ENCODE results near the gene GKAP1.

GKAP1 gene

DNA sequence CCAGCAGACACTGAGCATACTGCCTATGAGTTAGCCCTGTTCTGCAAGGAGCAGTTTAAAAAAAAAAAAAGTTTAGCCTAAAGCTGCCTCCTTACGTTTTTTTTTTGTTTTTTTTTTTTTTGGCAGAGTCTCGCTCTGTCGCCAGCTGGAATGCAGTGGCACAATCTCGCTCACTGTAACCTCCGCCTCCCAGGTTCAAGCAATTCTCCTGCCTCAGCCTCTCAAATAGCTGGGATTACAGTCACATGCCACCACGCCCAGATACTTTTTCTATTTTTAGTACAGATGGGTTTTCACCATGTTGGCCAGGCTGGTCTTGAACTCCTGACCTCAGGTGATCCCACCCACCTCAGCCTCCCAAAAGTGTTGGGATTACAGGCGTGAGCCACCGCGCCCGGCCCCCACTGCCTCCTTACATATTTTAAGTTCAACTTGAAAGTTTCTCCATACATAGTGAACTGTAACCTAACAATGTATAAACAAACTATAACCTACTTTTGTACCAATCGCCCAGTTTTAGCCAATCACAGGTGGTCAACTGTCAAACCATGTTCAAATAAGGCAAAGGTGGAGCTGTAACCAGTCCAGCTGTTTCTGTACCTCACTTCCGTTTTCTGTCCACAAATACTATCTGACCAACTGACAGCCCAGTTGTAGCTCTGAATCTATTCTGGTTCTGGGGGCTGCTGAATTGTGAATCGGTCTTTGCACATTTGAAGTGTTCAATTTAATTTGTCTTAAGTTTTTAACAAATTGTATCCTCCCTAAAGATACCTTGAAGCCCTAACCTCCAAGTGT is 17.1 kb downstream of the GKAP1 start:
- TF ChIP-seq CTCF (conservative IDR thresholded peaks at IDR 0.05; ENCODE audit: low read depth) = no peak
- ChIA-PET POLR2A (ENCODE audit: low non-redundant PET) (no interaction called here), CTCF (interaction anchor here (0.6 kb wide), 1 partner anchor 1832 kb away, joined by 3 read pairs; no protein-coding TSS in a partner anchor)
- DNase-seq (ENCODE audit: low spot score) = no peak
- no peak overlapping the region for H3K27ac ChIP-seq

DNA sequence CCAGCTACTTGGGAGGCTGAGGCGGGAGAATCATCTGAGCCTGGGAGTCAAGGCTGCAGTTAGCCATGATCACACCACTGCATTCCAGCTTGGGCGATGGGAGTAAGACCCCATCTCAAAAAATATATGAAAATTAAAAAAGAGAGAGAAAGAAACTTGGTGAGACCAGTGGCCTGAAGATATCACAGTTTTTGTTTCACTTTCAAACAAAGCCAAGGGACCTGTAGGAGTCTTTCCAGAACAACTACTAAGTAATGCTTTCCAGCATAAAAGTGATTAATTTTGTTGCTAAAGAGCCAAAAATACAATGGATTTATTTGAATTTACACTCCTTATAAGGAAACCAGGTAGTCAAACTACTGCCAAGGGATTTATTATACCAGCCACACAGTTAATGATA is 23.5 kb downstream of the GKAP1 start:
- no peak overlapping the region for H3K27ac ChIP-seq
- no peak for DNase-seq (ENCODE audit: low spot score)
- no peak for TF ChIP-seq CTCF (conservative IDR thresholded peaks at IDR 0.05; ENCODE audit: low read depth)
- POLR2A ChIA-PET (ENCODE audit: low non-redundant PET) = no interaction called here
- CTCF ChIA-PET = interaction anchor here (0.6 kb wide), 1 partner anchor 1348 kb away, joined by 4 read pairs; no protein-coding TSS in a partner anchor

DNA sequence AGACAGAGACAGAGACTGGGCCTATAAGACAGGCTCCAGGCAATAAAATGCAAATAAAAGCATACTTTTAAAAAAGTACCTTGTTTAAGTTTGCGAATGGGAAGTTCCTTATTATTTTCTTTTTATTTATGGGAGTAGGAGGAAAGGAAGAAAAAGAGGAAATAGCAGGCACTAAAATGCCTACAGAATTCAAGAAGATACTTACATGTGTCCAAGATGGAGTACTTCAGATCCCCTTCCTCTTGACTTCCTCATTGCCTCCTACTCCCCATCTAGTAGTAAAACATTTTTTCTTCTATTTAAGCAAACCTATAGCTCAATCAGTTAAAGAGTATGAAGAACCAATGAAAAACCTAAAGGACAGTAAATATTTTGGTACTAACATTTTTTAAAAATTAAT is 24.8 kb downstream of the GKAP1 start:
- TF ChIP-seq CTCF (conservative IDR thresholded peaks at IDR 0.05; ENCODE audit: low read depth) = no peak
- ChIA-PET CTCF (interaction anchor here (0.6 kb wide), 2 partner anchors 33 to 80 kb away, joined by 3 read pairs; no protein-coding TSS in a partner anchor), POLR2A (ENCODE audit: low non-redundant PET) (no interaction called here)
- no peak for DNase-seq (ENCODE audit: low spot score)
- no peak overlapping the region for H3K27ac ChIP-seq

DNA sequence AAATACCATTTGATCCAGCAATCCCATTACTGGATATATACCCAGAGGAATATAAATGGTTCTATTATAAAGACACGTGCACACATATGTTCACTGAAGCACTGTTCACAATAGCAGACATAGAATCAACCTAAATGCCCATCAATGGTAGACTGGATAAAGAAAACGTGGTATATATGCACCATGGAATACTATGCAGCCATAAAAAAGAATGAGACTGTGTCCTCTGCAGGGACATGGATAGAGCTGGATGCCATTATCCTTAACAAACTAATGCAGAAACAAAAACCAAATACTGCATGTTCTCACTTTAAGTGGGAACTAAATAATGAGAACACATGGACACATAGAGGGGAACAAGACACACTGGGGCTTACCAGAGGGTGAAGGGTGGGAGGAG is 39.4 kb downstream of the GKAP1 start:
- no peak overlapping the region for H3K27ac ChIP-seq
- POLR2A ChIA-PET (ENCODE audit: low non-redundant PET) = no interaction called here
- CTCF ChIA-PET = no interaction called here
- DNase-seq (ENCODE audit: low spot score) = no peak
- no peak for TF ChIP-seq CTCF (conservative IDR thresholded peaks at IDR 0.05; ENCODE audit: low read depth)

- ChIA-PET POLR2A (ENCODE audit: low non-redundant PET) (no interaction called here), CTCF (interaction anchor here (0.6 to 0.8 kb wide), 3 partner anchors 48 to 192 kb away, joined by 3 to 8 read pairs (median 3); no protein-coding TSS in a partner anchor)
- no peak for TF ChIP-seq CTCF (conservative IDR thresholded peaks at IDR 0.05; ENCODE audit: low read depth)
- H3K27ac ChIP-seq = no peak overlapping the region
- no peak for DNase-seq (ENCODE audit: low spot score)
Observed at GRCh38 chr9:83775932-83776331, 41.6 kb downstream of the GKAP1 start.

- ChIA-PET POLR2A (ENCODE audit: low non-redundant PET) (no interaction called here), CTCF (no interaction called here)
- DNase-seq (ENCODE audit: low spot score) = no peak
- H3K27ac ChIP-seq = no peak overlapping the region
- no peak for TF ChIP-seq CTCF (conservative IDR thresholded peaks at IDR 0.05; ENCODE audit: low read depth)
Observed at GRCh38 chr9:83772860-83773259, 44.7 kb downstream of the GKAP1 start.
